Prostate gland (tissue), 2 donors: ENCODE results near the gene CDK5R1.

ENCODE experiments used
- POLR2A ChIP-seq: fragments of 450-650 bp; IDR thresholded peaks from one replicate; pipeline ENCODE4 v1.6.1; 2016; ENCODE audit warnings: antibody characterized with exemption, mild to moderate bottlenecking
- POLR2AphosphoS5 ChIP-seq: sonication (generic); formaldehyde crosslinking; IDR thresholded peaks from one replicate; pipeline ENCODE4 v1.6.1; 2017; ENCODE audit warnings: antibody characterized with exemption
- TF ChIP-seq, protein P1 (sequence below), 4 experiments: fragments of 200-600 bp in 2 of 4; fragments of 450-650 bp in 2 of 4; sonication (generic) in 2 of 4; IDR thresholded peaks; 1 replicate in 3 of 4; 2 replicates in 1 of 4; pipeline ENCODE4 v1.5.1; 2016 to 2019; ENCODE audit warnings: antibody characterized with exemption in 4 of 4, mild to moderate bottlenecking in 2 of 4, moderate library complexity in 2 of 4

DNA sequence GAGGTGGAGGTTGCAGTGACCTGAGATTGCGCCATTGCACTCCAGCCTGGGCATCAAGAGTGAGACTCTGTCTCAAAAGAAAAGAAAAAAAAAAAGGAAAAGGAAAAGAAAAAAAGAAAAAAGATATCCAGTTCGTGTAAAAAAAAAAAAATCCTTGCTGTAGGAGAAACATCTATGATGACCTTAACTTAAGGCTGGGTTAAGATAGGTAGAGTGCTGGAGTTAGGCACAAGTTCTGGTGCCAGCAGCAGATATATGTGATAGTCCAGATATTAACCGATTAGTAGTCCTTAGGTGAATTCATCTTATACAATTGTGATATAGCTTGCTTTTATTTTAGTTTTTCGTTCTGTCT lies 25.3 kb upstream of the CDK5R1 start:
- TF ChIP-seq POLR2A (no peak), POLR2AphosphoS5 (no peak)
- TF ChIP-seq, protein P1, sequence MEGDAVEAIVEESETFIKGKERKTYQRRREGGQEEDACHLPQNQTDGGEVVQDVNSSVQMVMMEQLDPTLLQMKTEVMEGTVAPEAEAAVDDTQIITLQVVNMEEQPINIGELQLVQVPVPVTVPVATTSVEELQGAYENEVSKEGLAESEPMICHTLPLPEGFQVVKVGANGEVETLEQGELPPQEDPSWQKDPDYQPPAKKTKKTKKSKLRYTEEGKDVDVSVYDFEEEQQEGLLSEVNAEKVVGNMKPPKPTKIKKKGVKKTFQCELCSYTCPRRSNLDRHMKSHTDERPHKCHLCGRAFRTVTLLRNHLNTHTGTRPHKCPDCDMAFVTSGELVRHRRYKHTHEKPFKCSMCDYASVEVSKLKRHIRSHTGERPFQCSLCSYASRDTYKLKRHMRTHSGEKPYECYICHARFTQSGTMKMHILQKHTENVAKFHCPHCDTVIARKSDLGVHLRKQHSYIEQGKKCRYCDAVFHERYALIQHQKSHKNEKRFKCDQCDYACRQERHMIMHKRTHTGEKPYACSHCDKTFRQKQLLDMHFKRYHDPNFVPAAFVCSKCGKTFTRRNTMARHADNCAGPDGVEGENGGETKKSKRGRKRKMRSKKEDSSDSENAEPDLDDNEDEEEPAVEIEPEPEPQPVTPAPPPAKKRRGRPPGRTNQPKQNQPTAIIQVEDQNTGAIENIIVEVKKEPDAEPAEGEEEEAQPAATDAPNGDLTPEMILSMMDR (IDR thresholded peaks at IDR 0.05): peak in 1 of 4 experiments; percentile 28
